GM08714 (cell line): ENCODE measurements around the gene MBTPS2.
"Not testable (repeated sequence)": the region's sequence is repeated elsewhere in the genome, so short reads cannot be mapped to it uniquely, and the experiment has no call there.

ENCODE experiments used
- H3K4me3 ChIP-seq: fragments of 200-500 bp; sonication (Bioruptor generic); 2 replicates; pipeline ENCODE4 v1.5.1; 2014; ENCODE audit warnings: mild to moderate bottlenecking, low read length, inconsistent platforms
- ZNF274 ChIP-seq: IDR thresholded peaks from 2 replicates; pipeline ENCODE4 v1.6.1; 2012; ENCODE audit warnings: mild to moderate bottlenecking, low read depth, low read length

MBTPS2 gene

GRCh38 chrX:21839334-21840192, at the start of gene MBTPS2:
Gene MBTPS2 (plus strand): TSS chrX:21839617. CDS start chrX:21839735, 118 bp downstream.
- no peak for TF ChIP-seq ZNF274

GRCh38 chrX:21798677-21799219, 40.7 kb upstream of the MBTPS2 start:
- H3K4me3 ChIP-seq: no peak overlapping the region
- no peak for TF ChIP-seq ZNF274

More at GRCh38 chrX:21839334-21840192, at the start of gene MBTPS2:
- H3K4me3 ChIP-seq: peak within 1 kb of the TSS; percentile 89

GRCh38 chrX:21799767-21800166, 39.6 kb upstream of the MBTPS2 start:
- TF ChIP-seq ZNF274: no peak

DNA sequence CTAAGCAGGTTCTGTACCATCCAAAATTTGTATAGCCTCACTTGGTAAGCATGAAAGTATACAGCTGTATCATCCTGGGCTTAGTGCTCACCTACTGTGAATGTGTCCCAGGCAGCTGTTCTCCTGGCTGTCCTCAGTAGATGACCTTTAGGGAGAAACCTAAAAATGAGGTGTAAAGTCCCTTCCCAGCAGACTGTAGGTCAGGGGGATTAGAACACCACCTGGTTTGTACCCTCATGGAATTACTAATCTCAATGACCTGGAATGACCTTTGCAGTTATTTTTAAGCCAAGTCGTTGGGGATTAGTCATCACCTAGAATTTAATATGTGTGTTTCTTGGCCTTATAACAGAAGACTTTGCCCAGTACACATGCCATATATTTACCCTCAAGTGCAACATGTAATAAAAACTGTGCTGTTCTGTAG, 39.1 kb upstream of the MBTPS2 start:
- no peak for TF ChIP-seq ZNF274
- H3K4me3 ChIP-seq: no peak overlapping the region

More at GRCh38 chrX:21799767-21800166, 39.6 kb upstream of the MBTPS2 start:
- H3K4me3 ChIP-seq: no peak overlapping the region

GRCh38 chrX:21802054-21802670, 37.3 kb upstream of the MBTPS2 start:
- no peak for TF ChIP-seq ZNF274
- H3K4me3 ChIP-seq: no peak overlapping the region

GRCh38 chrX:21802839-21803238, 36.6 kb upstream of the MBTPS2 start:
- no peak overlapping the region for H3K4me3 ChIP-seq

GRCh38 chrX:21806691-21807090, 32.7 kb upstream of the MBTPS2 start:
- no peak for TF ChIP-seq ZNF274
- H3K4me3 ChIP-seq: no peak overlapping the region

More at GRCh38 chrX:21802839-21803238, 36.6 kb upstream of the MBTPS2 start:
- TF ChIP-seq ZNF274: no peak

DNA sequence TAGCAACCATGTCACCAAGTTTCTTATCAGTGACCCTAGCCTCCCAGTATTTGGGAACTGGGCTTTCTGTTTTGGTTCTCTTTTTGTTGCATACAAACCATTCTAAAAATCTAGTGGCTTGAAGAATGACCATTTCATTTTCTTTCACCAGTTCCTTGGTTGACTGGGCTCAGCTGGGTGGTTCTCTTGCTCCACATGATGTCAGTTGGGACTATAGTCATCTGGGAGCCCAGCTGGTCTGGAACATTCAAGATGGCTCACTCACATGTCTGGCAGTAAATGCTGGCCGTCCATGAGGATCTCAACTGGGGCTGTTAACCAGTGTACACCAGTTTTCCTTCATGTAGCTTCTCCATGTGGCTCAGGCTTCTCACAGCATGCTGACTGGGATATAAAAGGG, 27.6 kb upstream of the MBTPS2 start:
- no peak for TF ChIP-seq ZNF274
- H3K4me3 ChIP-seq: no peak overlapping the region

DNA sequence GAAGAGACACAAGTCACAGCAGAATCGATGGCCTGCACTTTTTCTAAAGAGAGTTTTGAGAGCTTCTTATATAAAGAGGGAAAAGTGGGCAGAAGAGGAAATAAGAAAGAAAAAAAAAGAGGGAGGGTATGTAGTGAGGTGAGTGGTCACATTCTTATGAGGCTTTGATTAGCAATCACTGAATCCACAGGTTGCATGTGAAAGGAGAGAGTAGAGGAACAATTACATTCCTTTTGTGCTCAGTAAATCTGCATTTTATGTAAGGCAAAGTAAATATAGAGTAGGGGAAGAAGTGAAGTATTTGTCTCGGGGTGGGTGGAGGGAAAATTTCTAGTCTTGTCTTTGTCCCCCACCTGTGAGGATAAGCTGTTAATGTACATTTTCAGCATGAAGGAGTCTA, 26.8 kb upstream of the MBTPS2 start:
- no peak for TF ChIP-seq ZNF274
- H3K4me3 ChIP-seq: no peak overlapping the region

- TF ChIP-seq ZNF274: no peak
- no peak overlapping the region for H3K4me3 ChIP-seq
These were observed 25.6 kb upstream of the MBTPS2 start for GRCh38 chrX:21813612-21814368.

DNA sequence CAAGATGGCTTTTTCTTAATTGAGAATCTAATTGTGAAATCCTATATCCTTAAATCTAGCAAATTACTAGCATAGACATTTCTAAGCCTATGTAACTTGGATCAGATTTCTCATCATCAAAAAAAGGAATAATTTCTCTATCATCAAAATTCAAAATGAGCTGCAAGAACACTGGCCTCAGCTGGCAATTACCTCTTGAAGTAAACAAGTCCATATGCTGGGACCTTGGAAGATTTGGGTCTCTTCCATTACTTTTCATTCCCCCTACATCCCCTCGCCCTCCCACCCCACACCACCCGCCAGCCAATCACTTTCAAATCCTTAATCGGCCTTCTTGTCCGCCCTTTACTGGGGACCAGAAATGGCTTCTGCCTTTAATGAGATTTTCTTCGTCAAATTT, 23.3 kb upstream of the MBTPS2 start:
- H3K4me3 ChIP-seq: no peak overlapping the region
- no peak for TF ChIP-seq ZNF274

DNA sequence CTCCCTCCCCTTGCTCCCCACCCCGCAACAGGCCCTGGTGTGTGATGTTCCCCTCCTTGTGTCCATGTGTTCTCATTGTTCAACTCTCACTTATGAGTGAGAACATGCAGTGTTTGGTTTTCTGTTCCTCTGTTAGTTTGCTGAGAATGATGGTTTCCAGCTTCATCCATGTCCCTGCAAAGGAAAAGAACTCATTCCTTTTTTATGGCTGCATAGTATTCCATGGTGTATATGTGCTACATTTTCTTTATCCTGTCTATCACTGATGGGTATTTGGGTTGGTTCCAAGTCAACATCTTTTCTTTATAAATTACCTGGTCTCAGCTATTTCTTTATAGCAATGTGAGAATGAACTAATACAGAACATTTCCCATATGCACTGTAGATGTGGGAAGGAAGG, 19.2 kb upstream of the MBTPS2 start:
- not testable (repeated sequence) for H3K4me3 ChIP-seq

GRCh38 chrX:21821875-21822274, 17.5 kb upstream of the MBTPS2 start:
- no peak for TF ChIP-seq ZNF274
- no peak overlapping the region for H3K4me3 ChIP-seq

GRCh38 chrX:21831496-21831895, 7.9 kb upstream of the MBTPS2 start:
- TF ChIP-seq ZNF274: no peak
- H3K4me3 ChIP-seq: no peak overlapping the region
